Gastroesophageal sphincter (tissue), 4 donors: ENCODE data around the gene LHX3. TPM values are rescaled to one million over a fixed set of nuclear protein-coding genes. Genes with fewer than 3 reads are reported as not detected.
"Not testable (repeated sequence)": the region's sequence is repeated elsewhere in the genome, so short reads cannot be mapped to it uniquely, and the experiment has no call there.

ENCODE experiments used
- ATAC-seq: fragments of 150-250 bp; one replicate; pipeline ENCODE4 v1.9.1; 2016; ENCODE audit warnings: mild to moderate bottlenecking, moderate library complexity
- H3K27ac ChIP-seq, 4 donors: fragments of 200-600 bp; sonication (generic) in 3 of 4; 1 replicate in 3 of 4; 2 replicates in 1 of 4; pipeline ENCODE4 v1.5.1; 2016 to 2019
- H3K27me3 ChIP-seq: fragments of 200-600 bp; sonication (generic); one replicate; pipeline ENCODE4 v1.5.1; 2019
- H3K36me3 ChIP-seq, 2 donors: fragments of 200-600 bp; sonication (generic); one replicate each; pipeline ENCODE4 v1.5.1; 2019; ENCODE audit warnings: control low read depth in 1 of 2
- H3K4me1 ChIP-seq, 3 donors: fragments of 200-600 bp; sonication (generic); 1 replicate in 2 of 3; 2 replicates in 1 of 3; pipeline ENCODE4 v1.5.1; 2016 to 2019; ENCODE audit warnings: control low read depth in 2 of 3
- H3K4me3 ChIP-seq, 2 donors: fragments of 200-600 bp; sonication (generic); one replicate each; pipeline ENCODE4 v1.5.1; 2019; ENCODE audit warnings: mild to moderate bottlenecking in 1 of 2, moderate library complexity in 1 of 2
- H3K9me3 ChIP-seq, 3 donors: fragments of 200-600 bp; sonication (generic); one replicate each; pipeline ENCODE4 v1.5.1; 2017 to 2019; ENCODE audit warnings: control low read depth in 2 of 3
- EP300 ChIP-seq: sonication (generic); formaldehyde crosslinking; IDR thresholded peaks from one replicate; pipeline ENCODE4 v1.6.1; 2017; ENCODE audit warnings: antibody characterized with exemption, mild to moderate bottlenecking
- POLR2A ChIP-seq, 2 donors: fragments of 450-650 bp; IDR thresholded peaks; one replicate each; pipeline ENCODE4 v1.6.1; 2017; ENCODE audit warnings: antibody characterized with exemption in 2 of 2, mild to moderate bottlenecking in 2 of 2, moderate library complexity in 1 of 2
- POLR2AphosphoS5 ChIP-seq: sonication (generic); formaldehyde crosslinking; IDR thresholded peaks from one replicate; pipeline ENCODE4 v1.6.1; 2017; ENCODE audit warnings: antibody characterized with exemption
- WGBS, 2 donors: methylation state at CpG; one replicate each; pipeline ENCODE4 v1.1.5; 2018; ENCODE audit warnings: low coverage in 1 of 2; 5-methylcytosine and 5-hydroxymethylcytosine counted together
- total RNA-seq, 4 donors: library from RNA; depleted of rRNA; stranded (reverse); fragments of >200 nt; gene quantifications; one replicate each; pipeline ENCODE4 v1.1.0, GENCODE V29; 2016
- TF ChIP-seq, protein P1 (sequence below), 4 experiments: fragments of 200-600 bp in 2 of 4; fragments of 450-650 bp in 2 of 4; sonication (generic) in 1 of 4; IDR thresholded peaks; one replicate each; pipeline ENCODE4 v1.5.1; 2017 to 2019; ENCODE audit warnings: antibody characterized with exemption in 4 of 4, mild to moderate bottlenecking in 2 of 4, moderate library complexity in 2 of 4

LHX3 gene
- total RNA-seq, 4 donors from 2014 or later: not detected

GRCh38 chr9:136237486-136238341 is 32.8 kb upstream of the LHX3 start:
- no peak for TF ChIP-seq POLR2A (IDR thresholded peaks at IDR 0.05)
- TF ChIP-seq POLR2AphosphoS5: no peak
- TF ChIP-seq EP300: no peak
- TF ChIP-seq, protein P1, sequence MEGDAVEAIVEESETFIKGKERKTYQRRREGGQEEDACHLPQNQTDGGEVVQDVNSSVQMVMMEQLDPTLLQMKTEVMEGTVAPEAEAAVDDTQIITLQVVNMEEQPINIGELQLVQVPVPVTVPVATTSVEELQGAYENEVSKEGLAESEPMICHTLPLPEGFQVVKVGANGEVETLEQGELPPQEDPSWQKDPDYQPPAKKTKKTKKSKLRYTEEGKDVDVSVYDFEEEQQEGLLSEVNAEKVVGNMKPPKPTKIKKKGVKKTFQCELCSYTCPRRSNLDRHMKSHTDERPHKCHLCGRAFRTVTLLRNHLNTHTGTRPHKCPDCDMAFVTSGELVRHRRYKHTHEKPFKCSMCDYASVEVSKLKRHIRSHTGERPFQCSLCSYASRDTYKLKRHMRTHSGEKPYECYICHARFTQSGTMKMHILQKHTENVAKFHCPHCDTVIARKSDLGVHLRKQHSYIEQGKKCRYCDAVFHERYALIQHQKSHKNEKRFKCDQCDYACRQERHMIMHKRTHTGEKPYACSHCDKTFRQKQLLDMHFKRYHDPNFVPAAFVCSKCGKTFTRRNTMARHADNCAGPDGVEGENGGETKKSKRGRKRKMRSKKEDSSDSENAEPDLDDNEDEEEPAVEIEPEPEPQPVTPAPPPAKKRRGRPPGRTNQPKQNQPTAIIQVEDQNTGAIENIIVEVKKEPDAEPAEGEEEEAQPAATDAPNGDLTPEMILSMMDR (IDR thresholded peaks at IDR 0.05): no peak
- no peaks in the 10 kb centered on the region for H3K9me3 ChIP-seq
- H3K27ac ChIP-seq: no peak overlapping the region
- H3K36me3 ChIP-seq: peaks cover 0 to 43% of the 10 kb centered on the region in 2 donors
- H3K4me3 ChIP-seq: no peak overlapping the region
- no peak for ATAC-seq
- 87 to 96% methylated on average over 5 to 6 of the region's 32 CpGs for WGBS, 2 donors
- H3K4me1 ChIP-seq: peaks cover 0 to 21% (median 0%) of the 10 kb centered on the region in 3 donors
- no peaks in the 10 kb centered on the region for H3K27me3 ChIP-seq

DNA sequence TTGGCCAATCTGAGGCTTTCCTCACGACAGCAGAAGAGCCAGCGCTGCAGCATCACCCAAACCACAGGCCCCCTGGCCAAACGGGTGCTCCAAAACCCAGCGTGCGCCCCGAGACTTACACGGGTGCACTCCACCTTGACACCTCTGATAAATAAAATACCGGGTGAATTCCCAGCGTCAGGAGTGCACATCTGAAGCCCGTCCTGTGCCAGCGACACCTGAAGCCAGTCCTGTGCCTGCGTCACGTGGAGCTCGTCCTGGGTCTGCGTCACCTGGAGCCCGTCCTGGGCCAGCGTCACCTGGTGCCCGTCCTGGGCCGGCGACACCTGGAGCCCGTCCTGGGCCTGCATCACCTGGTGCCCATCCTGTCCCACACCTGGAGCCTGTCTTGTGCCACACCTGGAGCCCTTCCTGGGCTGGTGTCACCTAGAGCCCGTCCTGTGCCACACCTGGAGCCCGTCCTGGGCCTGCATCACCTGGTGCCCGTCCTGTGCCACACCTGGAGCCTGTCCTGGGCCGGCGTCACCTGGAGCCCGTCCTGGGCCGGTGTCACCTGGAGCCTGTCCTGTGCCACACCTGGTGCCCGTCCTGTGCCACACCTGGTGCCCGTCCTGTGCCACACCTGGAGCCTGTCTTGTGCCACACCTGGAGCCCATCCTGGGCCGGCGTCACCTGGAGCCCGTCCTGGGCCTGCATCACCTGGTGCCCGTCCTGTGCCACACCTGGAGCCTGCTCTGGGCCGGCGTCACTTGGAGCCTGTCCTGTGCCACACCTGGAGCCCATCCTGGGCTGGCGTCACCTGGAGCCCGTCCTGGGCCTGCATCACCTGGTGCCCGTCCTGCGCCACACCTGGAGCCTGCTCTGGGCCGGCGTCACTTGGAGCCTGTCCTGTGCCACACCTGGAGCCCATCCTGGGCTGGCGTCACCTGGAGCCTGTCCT is 31.8 kb upstream of the LHX3 start:
- peaks cover 0 to 19% (median 0%) of the 10 kb centered on the region in 3 donors for H3K4me1 ChIP-seq
- not testable (repeated sequence) for H3K4me3 ChIP-seq, H3K9me3 ChIP-seq, ATAC-seq, H3K27me3 ChIP-seq, H3K27ac ChIP-seq
- 95 to 97% methylated on average over 7 to 12 of the region's 43 CpGs for WGBS, 2 donors
- peaks cover 0 to 44% of the 10 kb centered on the region in 2 donors for H3K36me3 ChIP-seq

- no peak for ATAC-seq
- peaks cover 0 to 19% (median 0%) of the 10 kb centered on the region in 3 donors for H3K4me1 ChIP-seq
- no peak overlapping the region for H3K4me3 ChIP-seq
- H3K9me3 ChIP-seq: no peaks in the 10 kb centered on the region
- WGBS, 2 donors: 76% methylated on average over 3 of the region's 27 CpGs; no CpG with 5 or more reads in 1 of the 2 donors
- H3K27ac ChIP-seq: no peak overlapping the region
- TF ChIP-seq POLR2AphosphoS5 (no peak), POLR2A (IDR thresholded peaks at IDR 0.05) (no peak), EP300 (no peak)
- TF ChIP-seq, protein P1 (IDR thresholded peaks at IDR 0.05): no peak
- no peaks in the 10 kb centered on the region for H3K27me3 ChIP-seq
- peaks cover 0 to 52% of the 10 kb centered on the region in 2 donors for H3K36me3 ChIP-seq
Measured at GRCh38 chr9:136235709-136236455, 31.0 kb upstream of the LHX3 start.

- Histone ChIP-seq H3K27ac (no peak overlapping the region), H3K4me1 (peaks cover 0 to 14% (median 0%) of the 10 kb centered on the region in 3 donors), H3K27me3 (no peaks in the 10 kb centered on the region), H3K36me3 (peaks cover 0 to 54% of the 10 kb centered on the region in 2 donors), H3K9me3 (no peaks in the 10 kb centered on the region), H3K4me3 (no peak overlapping the region)
- WGBS, 2 donors: 92 to 98% methylated on average over 7 to 10 of the region's 17 CpGs
- ATAC-seq: no peak
- no peak for TF ChIP-seq EP300
- no peak for TF ChIP-seq POLR2AphosphoS5
- TF ChIP-seq POLR2A (IDR thresholded peaks at IDR 0.05): no peak
- TF ChIP-seq, protein P1 (IDR thresholded peaks at IDR 0.05): no peak
Measured at GRCh38 chr9:136235171-136235570, 30.2 kb upstream of the LHX3 start.

DNA sequence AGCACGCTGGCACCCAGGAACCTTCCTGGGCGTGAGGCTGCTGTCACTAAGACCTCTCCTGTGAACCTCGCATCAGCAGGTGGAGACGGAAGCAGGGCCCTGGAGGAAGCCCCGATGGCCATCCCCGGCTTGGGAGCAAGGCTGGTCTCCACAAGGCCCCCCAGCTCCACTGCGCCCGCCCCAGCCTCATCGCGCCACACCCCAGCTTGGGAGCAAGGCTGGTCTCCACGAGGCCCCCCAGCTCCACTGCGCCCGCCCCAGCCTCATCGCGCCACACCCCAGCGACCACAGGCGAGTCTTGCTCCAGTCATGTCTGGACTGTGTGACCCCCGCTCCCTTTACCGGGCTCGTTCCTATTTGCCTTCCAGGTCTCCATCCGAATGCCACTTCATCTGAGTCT is 29.7 kb upstream of the LHX3 start:
- Histone ChIP-seq H3K27ac (no peak overlapping the region), H3K36me3 (peaks cover 0 to 54% of the 10 kb centered on the region in 2 donors), H3K9me3 (no peaks in the 10 kb centered on the region), H3K27me3 (no peaks in the 10 kb centered on the region), H3K4me1 (peaks cover 0 to 8% (median 0%) of the 10 kb centered on the region in 3 donors), H3K4me3 (no peak overlapping the region)
- no peak for ATAC-seq
- WGBS, 2 donors: 92 to 100% methylated on average over 6 to 17 of the region's 21 CpGs
- TF ChIP-seq POLR2A (IDR thresholded peaks at IDR 0.05) (no peak), POLR2AphosphoS5 (no peak)
- TF ChIP-seq, protein P1 (IDR thresholded peaks at IDR 0.05): no peak
